Thoracic aorta (tissue), 2 donors: ENCODE data around the gene TP53TG3. TPM values are rescaled to one million over a fixed set of nuclear protein-coding genes. Genes with fewer than 3 reads are reported as not detected.
"Not testable (repeated sequence)": the region's sequence is repeated elsewhere in the genome, so short reads cannot be mapped to it uniquely, and the experiment has no call there.

Experiments
- ATAC-seq: fragments of 150-250 bp; one replicate; pipeline ENCODE4 v1.8.0; 2017; ENCODE audit warnings: low read depth; ENCODE audit not compliant: insufficient number of reproducible peaks, low FRiP score
- DNase-seq: peaks from one replicate; pipeline ENCODE4 v3.0.0-alpha.2; 2020; ENCODE audit warnings: low spot score
- H3K27ac ChIP-seq, 2 donors: fragments of 200-600 bp; sonication (generic); 1 replicate in 1 of 2; 2 replicates in 1 of 2; pipeline ENCODE4 v1.5.1; 2016; ENCODE audit warnings: mild to moderate bottlenecking in 2 of 2, moderate library complexity in 2 of 2
- H3K27me3 ChIP-seq: fragments of 200-600 bp; sonication (generic); replicated peaks from 2 replicates; pipeline ENCODE4 v1.6.0; 2016; ENCODE audit warnings: mild to moderate bottlenecking; ENCODE audit not compliant: insufficient read depth
- H3K36me3 ChIP-seq: fragments of 200-600 bp; sonication (generic); one replicate; pipeline ENCODE4 v1.5.1; 2016
- H3K4me1 ChIP-seq, 2 donors: fragments of 200-600 bp; sonication (generic); 1 replicate in 1 of 2; 2 replicates in 1 of 2; pipeline versions ENCODE4 v1.5.1 to v1.6.0; 2016; ENCODE audit warnings: low read depth in 2 of 2, mild to moderate bottlenecking in 1 of 2; ENCODE audit not compliant: control insufficient read depth in 1 of 2
- H3K4me3 ChIP-seq: fragments of 200-600 bp; sonication (generic); 2 replicates; pipeline ENCODE4 v1.5.1; 2016; ENCODE audit warnings: mild to moderate bottlenecking
- H3K9me3 ChIP-seq: fragments of 200-600 bp; sonication (generic); 2 replicates; pipeline ENCODE4 v1.5.1; 2016
- total RNA-seq, 2 donors: library from RNA; depleted of rRNA; stranded (reverse); fragments of >200 nt; gene quantifications; one replicate each; pipeline versions ENCODE4 v1.1.0 to v1.2.3, GENCODE V29; 2016

TP53TG3 gene
- total RNA-seq: not detected

GRCh38 chr16:32676065-32676464 is at the start of gene TP53TG3:
TP53TG3 (minus strand) TSS chr16:32676165; CDS start chr16:32676097, 68 bp downstream.
- not testable (repeated sequence) for H3K27me3 ChIP-seq, ATAC-seq, H3K36me3 ChIP-seq, H3K4me1 ChIP-seq, H3K4me3 ChIP-seq, H3K27ac ChIP-seq, H3K9me3 ChIP-seq, DNase-seq

- not testable (repeated sequence) for H3K4me3 ChIP-seq, H3K27ac ChIP-seq, DNase-seq, H3K36me3 ChIP-seq, ATAC-seq, H3K4me1 ChIP-seq, H3K9me3 ChIP-seq, H3K27me3 ChIP-seq
Measured at GRCh38 chr16:32650876-32651275, 25.1 kb downstream of the TP53TG3 start.

- not testable (repeated sequence) for ATAC-seq, H3K4me1 ChIP-seq, H3K27ac ChIP-seq, H3K27me3 ChIP-seq, H3K9me3 ChIP-seq, H3K4me3 ChIP-seq, DNase-seq, H3K36me3 ChIP-seq
Measured at GRCh38 chr16:32647562-32647961, 28.4 kb downstream of the TP53TG3 start.

- not testable (repeated sequence) for H3K4me1 ChIP-seq, H3K27ac ChIP-seq, DNase-seq, H3K4me3 ChIP-seq, ATAC-seq, H3K36me3 ChIP-seq, H3K9me3 ChIP-seq, H3K27me3 ChIP-seq
Measured at GRCh38 chr16:32646780-32647179, 29.2 kb downstream of the TP53TG3 start.

GRCh38 chr16:32646177-32646576 is 29.8 kb downstream of the TP53TG3 start:
- not testable (repeated sequence) for H3K27ac ChIP-seq, DNase-seq, H3K4me3 ChIP-seq, H3K9me3 ChIP-seq, H3K4me1 ChIP-seq, H3K36me3 ChIP-seq, ATAC-seq, H3K27me3 ChIP-seq

GRCh38 chr16:32645278-32645908 is 30.6 kb downstream of the TP53TG3 start:
- not testable (repeated sequence) for DNase-seq, H3K4me3 ChIP-seq, H3K27ac ChIP-seq, H3K36me3 ChIP-seq, ATAC-seq, H3K27me3 ChIP-seq, H3K9me3 ChIP-seq, H3K4me1 ChIP-seq

GRCh38 chr16:32644715-32645114 is 31.2 kb downstream of the TP53TG3 start:
- not testable (repeated sequence) for H3K9me3 ChIP-seq, ATAC-seq, H3K4me3 ChIP-seq, DNase-seq, H3K27me3 ChIP-seq, H3K4me1 ChIP-seq, H3K36me3 ChIP-seq, H3K27ac ChIP-seq

- not testable (repeated sequence) for H3K27me3 ChIP-seq, ATAC-seq, H3K4me3 ChIP-seq, DNase-seq, H3K9me3 ChIP-seq, H3K36me3 ChIP-seq, H3K4me1 ChIP-seq, H3K27ac ChIP-seq
Measured at GRCh38 chr16:32637614-32638013, 38.4 kb downstream of the TP53TG3 start.

GRCh38 chr16:32632096-32632495 is 43.9 kb downstream of the TP53TG3 start:
- H3K4me3 ChIP-seq, DNase-seq, H3K4me1 ChIP-seq, H3K27me3 ChIP-seq, H3K27ac ChIP-seq, H3K9me3 ChIP-seq, ATAC-seq, H3K36me3 ChIP-seq: not testable (repeated sequence)
